Brain pericyte (primary cell): ENCODE measurements around the gene DTNBP1.

Source experiments
- DNase-seq: peaks from one replicate; pipeline ENCODE4 v3.0.0-alpha.2; 2012; ENCODE audit warnings: low read depth, low spot score

The DTNBP1 gene, protein sequence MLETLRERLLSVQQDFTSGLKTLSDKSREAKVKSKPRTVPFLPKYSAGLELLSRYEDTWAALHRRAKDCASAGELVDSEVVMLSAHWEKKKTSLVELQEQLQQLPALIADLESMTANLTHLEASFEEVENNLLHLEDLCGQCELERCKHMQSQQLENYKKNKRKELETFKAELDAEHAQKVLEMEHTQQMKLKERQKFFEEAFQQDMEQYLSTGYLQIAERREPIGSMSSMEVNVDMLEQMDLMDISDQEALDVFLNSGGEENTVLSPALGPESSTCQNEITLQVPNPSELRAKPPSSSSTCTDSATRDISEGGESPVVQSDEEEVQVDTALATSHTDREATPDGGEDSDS

DNA sequence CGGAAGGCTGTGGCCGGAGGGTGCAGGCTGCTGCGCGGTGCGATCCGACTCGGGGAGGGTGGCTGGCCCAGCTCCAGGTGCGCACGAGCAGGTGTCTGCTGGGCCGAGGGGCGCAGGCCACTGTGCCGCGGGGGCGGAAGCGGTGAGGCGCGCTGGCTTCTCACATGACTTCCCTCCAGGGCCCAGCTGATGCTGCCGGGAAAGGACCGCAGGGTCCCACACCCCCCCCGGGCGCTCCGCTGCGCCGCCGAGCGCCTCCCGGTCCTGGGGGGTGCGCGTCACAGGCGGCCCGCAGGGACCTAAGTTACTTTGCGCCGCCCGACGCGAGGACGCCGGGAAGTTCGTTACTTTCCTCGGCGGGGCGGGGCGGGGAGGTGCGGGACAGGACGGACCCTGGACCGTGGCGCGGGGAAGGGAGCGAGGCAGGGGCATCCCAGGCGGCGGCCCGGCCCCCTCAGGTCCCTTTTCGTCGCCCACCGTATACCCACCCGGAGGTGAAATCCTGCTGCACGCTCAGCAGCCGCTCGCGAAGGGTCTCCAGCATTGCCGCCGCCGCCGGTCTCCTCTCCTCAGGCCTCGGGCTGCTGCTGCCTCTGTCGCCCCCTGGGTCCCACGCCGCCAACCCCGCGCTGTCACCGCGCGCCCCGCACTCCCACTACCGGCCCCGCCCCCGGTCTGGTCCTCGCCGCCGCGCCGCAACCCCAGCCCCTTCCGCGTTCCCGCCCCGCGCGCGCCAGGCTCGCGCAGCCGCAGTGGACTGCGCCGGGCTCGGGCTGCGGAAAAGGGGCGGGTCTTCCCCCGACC lies at the start of gene DTNBP1:
DTNBP1 (minus strand) TSS at position 703 of the 804 bp plus-strand sequence; CDS start at position 544, 159 bp downstream.
- DNase-seq: peak; percentile 6

DNA sequence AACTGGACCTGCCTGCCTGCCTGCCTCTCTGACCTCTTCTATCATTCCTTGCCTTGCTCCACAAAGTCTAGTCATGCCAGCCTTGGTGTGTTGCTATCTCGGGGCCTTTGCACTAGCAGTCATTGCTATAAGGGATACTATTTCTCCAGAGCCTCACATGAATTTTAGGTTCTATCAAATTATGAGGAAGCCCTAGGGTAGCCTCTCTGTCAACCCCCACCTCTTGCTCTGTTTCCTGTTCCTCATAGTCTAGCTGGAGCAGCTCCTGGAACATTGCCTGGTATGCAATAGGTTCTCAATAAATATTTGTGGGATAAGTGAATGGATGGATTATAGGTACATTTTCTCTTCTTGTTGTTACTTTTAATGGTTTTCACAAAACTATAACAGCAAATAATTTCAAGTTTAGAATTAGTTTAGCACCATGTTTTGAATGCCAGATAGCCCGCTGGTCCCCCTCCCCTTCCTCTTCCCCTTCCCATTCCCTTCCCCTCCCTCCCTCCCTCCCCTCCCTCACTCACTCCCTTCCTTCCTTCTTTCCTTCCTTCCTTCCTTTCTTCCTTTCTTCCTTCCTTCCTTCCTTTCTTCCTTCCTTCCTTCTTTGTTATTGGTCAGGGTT lies 46.9 kb upstream of the DTNBP1 start:
- DNase-seq: no peak

DNA sequence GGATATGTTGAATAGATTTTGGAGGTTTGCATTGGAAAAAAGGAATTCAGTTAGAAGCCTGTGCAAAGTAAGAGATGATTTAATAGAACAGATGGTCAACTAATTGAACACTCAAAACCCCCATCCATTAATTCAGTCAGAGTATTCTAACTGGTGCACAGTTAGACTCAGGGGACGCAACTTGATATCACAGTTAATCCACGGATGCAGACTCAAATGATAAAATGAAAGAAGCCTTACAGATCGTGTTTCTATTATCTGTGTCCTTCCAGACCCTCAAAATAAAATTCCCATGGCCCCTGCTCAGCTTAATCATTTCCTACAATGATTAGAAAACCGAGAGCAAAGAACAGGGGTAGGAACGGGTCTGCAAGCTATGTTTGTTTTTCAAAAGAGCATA lies 45.4 kb upstream of the DTNBP1 start:
- DNase-seq: no peak

DNA sequence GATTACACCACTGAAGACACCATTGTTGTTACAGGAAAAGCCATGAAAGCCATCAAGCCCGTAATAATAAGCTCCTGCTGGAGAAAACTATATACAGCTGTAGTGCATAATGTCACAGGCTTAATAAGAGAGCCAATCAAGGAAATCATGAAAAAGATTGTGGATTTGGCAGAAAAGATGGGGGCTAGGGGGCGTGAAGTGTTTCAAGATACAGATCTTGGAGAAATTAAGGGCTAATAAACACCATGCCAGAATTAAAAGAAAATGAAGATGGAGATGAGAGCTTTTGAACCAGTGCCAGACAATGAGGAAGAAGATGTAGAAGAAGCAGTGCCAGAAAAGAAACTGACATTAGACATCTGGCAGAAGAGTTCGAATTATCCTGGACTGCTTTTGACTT lies 43.2 kb upstream of the DTNBP1 start:
- DNase-seq: no peak

DNA sequence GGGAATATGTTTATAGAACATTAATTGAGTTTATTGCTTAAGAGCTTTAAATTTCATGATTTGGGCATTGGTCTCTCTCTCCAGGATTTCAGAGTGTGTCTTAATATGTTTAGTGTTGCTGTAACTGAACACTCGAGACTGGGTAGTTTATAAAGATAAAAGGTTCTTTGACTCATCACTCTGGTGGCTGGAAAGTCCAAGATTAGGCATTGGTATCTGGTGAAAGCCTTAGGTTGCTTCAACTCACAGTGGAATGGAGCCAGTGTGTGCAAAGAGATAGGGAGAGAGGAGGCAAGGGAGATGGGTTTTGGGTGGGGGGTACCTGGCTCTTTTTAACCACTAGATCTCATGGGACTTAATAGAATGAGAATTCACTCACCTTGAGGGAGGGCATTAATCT lies 35.6 kb upstream of the DTNBP1 start:
- no peak for DNase-seq

DNA sequence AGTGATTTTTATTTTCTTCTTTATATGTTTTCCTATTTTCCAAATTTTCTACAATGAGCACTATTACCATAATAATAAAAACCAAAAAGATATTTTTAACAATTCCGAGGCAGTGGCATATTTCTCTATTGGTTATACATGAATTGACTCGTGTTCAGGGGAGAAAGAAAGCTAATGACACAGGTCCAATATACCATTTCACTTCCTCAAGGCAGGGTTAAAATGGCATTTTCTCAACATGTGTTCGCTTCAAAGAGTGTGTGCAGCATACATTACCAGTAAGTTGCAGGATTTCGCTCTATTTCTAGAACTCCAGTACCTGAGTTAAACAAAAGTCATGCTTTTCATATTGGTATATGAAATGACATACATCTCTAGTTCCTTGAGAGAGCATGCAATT lies 35.1 kb upstream of the DTNBP1 start:
- DNase-seq: no peak

DNA sequence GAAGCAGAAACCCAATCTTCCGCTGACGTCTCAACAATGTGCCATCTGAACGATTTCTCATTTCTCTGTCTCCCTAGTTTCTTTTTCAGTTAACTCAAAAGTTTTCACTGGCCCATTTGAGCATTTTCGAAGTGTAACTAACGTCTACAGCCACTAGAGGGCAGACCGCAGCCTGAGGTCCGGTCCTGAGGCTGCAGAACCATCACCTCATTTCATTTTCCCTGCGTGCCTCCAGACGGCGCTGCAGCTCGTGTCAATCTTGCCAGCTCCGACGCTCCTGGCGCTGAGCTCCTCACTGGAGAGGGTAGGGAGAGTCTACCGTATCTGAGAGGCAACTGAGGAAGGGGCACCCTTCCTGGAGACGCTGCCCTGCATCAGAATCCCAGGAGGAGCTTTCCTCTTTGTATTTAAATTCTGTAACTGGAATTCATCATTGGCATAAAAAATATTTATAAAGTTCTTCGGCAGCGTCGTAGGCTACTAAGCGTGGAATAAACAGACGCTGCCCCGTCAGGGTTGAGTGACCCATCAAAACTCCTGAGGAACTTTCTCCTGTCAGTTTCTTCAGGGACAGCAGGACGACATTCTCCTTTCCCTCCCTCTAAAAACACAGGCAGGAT lies 28.5 kb upstream of the DTNBP1 start:
- peak; percentile 76 for DNase-seq

DNA sequence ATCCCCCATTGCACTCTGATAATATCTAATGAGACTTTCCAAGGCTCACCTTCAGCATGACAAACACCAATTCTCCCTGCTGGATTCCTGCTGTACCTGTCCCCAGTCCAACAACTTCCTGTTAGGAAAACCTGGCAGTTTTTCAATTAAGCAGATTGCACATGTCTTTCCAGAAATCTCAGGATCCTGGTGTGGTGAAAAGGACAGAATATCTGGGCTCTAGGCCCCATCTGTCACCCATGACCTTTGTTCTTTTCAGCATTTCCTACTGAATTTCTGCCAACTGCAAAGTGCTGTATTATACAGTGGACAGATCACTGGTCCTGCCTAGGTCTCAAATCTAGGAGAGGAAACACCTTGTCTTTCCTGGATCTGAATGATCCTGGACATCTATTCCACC lies 27.7 kb upstream of the DTNBP1 start:
- no peak for DNase-seq

DNA sequence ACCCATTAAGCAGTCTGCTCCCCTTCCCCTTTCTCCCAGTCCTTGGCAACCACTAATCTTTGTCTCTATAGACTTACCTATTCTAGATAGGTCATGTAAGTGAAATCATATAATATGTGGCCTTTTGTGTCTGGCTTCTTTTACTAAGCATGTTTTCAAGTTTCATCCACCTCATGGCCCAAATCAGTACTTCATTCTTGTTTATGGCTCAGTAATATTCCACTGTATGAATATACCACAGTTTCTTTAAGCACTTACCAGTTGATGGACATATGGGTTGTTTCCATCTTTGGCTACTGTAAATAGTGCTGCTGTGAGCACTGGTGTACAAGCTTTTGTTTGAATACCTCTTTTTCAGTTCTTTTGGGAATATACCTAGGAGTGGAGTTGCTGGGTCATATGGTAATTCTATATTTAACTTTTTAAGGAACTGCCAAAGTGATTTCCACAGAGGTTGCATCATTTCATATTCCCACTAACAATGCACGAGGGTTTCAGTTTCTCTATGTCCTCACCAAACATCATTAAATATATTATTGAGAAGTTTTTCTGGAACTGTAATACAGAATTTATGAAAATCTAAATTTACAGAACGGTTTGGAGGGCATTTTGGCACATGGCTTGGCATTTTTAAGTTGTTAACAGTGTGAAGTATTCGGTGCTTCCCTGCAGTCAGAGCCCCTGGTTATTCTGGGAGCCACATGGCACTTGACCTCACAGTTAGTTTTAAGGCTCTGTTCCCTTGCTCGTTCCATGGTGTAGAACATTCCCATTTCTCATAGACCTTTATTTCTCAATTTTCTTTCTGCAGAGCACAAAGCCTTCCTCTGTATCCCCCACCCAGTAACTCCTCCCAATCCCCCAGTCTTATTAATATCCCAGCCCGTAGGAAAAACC lies 27.0 kb upstream of the DTNBP1 start:
- DNase-seq: no peak

DNA sequence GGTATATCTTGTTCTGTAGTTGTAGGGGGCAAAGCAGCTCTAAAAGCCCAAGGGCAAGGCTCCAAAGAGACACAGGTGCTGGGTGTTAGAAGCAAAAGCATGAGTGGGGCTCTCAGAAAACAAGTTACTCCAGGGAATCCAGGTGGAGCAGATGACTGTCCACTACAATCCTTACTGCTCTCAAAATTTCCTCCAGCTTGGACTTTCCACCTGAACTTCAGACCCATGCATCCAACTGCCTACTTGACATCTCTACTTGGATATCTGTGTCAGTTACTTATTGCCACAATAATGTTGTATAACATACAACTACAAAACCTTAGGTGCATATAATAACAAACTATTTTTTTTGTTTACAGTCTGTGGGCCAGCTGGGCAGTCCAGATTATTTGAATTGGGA lies 22.8 kb upstream of the DTNBP1 start:
- DNase-seq: no peak

DNA sequence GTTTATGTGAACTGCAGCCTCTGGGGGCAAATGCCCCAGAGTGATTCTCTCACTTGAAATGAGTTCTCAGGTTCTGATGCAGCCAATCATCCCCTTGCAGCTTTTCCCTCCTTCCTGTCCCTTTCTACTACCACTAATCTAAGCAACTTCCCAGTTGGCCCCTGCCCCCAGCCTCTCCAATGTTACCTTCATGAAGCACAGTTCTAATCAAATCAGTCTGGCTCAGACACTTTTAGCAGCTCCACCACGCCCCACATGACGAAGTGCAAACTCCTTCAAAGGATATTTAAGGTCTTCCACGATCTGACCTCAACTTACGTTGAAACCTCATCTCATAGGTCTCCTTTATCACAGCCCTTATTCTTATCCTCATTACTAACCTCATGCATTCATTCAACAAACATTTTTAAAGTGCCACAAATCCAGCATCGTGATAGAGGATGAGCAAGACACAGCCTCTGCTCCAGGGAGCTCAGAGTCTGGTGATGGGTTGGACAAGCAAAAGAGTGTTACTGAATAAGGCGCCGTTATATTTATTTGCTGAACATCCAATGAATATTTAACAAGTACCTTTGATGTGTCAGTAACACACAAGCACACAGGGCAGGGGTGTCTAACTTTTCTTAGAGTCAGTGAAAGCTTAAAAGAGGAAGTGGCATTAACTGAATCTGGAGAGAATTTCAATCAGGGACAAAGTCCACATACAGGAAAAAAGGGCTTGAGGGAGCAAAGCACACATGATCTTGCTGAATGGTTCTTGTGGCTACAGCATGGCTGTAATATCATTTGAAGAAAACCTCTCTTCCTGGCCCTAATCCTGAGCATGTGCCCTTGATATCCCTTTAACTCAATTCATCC lies 20.4 kb upstream of the DTNBP1 start:
- no peak for DNase-seq

DNA sequence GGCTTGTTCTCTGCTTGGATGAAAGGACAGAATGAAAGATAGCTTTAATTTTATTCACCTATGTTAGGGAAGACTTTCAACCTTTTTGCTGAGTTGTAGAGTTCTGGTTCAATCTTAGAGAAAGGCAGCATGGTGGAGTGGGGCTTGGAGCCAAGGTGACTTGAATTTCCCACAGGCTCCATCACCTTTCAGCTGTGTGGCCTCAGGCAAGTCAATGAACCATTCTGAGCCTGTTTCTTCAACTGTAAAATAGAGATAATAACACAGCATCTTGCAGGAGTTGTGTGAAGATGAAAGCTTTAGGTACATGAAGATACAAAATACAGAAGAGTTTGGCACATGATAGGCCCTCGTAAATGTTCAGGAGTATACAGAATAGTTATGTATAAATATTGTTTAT lies 19.1 kb upstream of the DTNBP1 start:
- no peak for DNase-seq

DNA sequence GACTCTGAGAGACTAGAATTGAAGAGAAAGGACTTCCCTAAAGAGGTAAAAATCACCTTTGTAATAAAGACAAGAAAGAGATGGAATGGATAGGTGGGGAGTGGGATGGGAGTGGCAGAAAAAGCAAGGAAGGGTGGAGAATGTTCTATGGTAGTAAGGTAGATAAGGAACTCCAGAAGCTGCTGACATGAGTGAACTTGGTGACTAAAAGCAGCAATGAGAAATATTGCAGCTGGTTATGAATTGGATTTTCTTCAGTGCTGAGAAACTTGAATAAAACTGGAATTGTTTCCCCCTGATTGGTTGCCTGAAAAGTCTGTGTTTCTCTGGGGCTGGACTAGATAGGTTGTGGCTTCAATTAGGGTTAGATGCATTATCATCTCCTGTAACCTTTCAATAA lies 15.7 kb upstream of the DTNBP1 start:
- no peak for DNase-seq

DNA sequence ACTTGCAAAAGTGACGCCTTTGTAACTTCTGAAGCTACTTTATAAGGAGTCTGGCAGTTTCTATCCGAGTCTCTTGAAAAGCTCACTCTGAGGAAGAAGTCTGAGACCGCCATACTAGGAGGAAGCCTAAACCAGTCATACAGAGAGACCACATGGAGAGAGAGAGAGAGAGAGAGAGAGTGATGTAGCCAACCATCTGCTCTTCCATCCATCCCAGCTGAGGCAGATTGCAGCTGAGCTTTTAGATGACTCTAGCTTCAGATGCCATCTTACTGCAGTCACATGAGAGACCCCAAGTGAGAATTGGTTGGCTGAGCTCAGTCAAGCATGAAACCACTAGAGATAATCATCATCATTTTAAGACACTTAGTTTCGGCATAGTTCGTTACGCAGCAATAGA lies 15.0 kb upstream of the DTNBP1 start:
- no peak for DNase-seq

DNA sequence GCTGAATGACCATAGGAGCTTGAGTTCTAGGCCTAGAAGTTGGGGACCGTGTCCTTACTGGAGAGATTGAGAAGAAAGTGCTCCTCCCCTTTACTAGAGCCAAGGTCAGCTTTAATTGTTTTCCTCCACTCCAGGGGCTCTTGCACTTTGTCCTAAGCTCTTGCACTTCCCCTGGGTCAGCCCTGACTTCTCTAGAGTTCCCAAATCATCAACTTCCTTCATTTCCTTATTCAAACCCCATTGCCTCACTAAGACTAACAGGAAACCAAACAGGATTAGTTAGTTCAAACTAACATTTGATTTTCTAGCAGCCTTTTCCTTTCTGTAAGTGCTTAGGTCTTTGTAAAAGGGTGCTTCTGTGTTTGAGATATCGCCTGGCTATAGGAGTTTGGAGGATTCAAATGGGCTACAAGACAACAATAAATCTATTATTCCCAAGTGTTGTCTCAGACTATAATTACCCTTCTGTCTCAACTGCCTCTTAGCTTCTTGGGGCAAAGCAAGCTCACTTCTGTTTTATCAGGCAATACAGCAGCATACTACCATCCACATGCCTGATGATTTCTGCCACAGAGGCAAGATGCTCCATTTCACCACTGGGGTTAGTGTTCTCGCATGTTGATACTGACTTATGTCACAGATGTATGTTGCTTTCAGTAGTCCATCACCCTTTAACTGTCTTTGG lies 12.8 kb upstream of the DTNBP1 start:
- DNase-seq: no peak

DNA sequence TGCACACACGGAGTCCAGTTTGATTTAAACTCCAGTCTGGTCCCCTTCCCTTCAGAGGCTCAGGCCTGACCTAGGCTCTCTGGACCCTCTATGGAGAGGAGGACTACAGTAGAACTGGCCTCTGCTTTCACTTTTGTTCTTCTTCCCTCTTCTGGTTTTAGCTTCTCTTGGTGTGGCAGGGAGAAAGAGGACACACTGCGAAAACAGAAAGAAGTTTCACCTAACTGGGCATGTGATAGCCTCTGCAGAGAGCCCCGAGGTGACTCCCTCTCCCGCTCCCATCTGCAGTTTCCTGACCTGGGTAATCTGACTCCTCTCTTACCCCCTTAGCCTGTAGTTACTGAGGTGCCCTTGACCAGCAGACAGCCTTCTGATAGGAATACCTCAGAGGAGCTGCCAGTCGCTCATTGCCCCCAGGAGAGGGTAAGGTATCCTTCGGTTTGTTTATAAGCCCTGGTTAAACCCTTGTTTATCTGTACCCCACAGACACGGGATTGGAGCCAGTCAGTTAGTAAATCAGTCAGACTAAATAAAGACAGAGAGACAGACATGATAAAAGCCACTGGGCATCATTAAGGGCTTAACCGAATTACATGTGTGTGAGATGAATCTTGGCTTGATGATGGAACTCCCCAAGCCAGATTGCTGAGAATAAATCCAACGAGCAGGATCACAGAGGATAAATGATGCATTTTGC lies 12.0 kb upstream of the DTNBP1 start:
- DNase-seq: no peak

DNA sequence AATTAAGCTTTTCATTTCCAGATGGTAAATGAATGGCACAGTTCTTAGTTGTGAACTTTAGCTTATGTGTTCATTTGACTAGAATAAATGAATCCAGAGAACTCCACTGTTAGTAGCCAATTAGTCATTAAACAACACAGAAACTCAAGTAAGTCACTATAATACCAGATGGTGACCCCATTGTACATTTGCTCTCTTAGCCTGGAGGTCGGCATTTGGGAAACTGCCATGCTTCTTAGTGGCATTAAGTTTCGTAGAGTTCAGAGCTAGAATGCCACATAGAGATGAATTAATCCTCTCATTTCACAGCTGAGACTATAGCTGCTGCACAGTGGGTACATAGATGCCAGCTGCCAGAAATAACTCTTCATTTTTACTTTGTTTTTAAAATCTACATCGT lies 10.8 kb upstream of the DTNBP1 start:
- DNase-seq: no peak

DNA sequence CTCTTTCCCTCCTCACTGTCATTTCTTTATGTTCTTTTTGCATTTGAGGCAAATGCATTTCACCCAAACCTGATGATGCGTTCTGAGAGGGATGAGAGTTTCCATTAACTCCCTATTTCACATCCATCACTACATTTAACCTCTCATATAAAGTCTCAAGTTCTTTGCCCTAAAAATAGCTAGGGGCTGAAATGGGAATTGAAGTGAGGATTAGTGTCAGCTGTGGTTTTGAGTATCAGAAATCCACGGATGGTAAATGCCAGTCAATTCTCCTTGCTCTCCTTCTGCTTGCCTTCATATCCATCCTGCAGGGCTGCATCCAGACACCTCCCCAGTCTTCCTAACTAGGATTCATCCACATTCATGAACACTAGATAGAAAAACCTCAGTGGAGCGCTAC lies 10.0 kb upstream of the DTNBP1 start:
- DNase-seq: no peak

DNA sequence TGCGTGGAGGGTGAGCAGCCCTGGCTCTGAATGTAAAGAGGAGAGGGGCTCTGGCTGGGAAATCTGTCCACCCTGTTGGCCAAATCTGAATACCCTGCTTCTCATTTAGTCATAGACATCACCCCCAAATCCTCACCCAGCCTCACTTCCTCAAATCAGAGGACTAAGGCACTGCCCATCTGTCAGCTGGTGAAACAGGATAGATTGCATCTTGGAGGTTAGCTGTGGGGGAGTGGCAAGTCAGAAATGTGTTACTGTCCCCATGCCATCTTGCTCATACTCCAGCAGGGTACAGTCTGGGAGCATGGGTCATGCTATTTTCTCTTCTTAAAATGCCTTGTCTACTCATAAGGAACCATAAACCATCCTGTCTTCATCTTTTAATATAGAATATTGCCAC lies 9.5 kb upstream of the DTNBP1 start:
- no peak for DNase-seq
